Transverse colon (tissue), 4 donors: Measurements from ENCODE around the gene ADM5.

ENCODE experiments used
- EP300 ChIP-seq: sonication (generic); formaldehyde crosslinking; IDR thresholded peaks from one replicate; pipeline ENCODE4 v1.6.1; 2017; ENCODE audit warnings: antibody characterized with exemption, low read depth
- POLR2A ChIP-seq: fragments of 450-650 bp; IDR thresholded peaks from one replicate; pipeline ENCODE4 v1.6.1; 2016; ENCODE audit warnings: antibody characterized with exemption, mild to moderate bottlenecking, moderate library complexity
- POLR2AphosphoS5 ChIP-seq, 3 donors: sonication (generic); formaldehyde crosslinking; IDR thresholded peaks; one replicate each; pipeline ENCODE4 v1.6.1; 2016; ENCODE audit warnings: antibody characterized with exemption in 3 of 3
- TF ChIP-seq, protein P1 (sequence below), 5 experiments: fragments of 200-600 bp in 3 of 5; fragments of 450-650 bp in 2 of 5; sonication (generic) in 3 of 5; IDR thresholded peaks; 1 replicate in 2 of 5; 2 replicates in 3 of 5; pipeline ENCODE4 v1.5.1; 2016 to 2017; ENCODE audit warnings: antibody characterized with exemption in 5 of 5, inconsistent platforms in 3 of 5, mild to moderate bottlenecking in 2 of 5, moderate library complexity in 1 of 5

- TF ChIP-seq, protein P1, sequence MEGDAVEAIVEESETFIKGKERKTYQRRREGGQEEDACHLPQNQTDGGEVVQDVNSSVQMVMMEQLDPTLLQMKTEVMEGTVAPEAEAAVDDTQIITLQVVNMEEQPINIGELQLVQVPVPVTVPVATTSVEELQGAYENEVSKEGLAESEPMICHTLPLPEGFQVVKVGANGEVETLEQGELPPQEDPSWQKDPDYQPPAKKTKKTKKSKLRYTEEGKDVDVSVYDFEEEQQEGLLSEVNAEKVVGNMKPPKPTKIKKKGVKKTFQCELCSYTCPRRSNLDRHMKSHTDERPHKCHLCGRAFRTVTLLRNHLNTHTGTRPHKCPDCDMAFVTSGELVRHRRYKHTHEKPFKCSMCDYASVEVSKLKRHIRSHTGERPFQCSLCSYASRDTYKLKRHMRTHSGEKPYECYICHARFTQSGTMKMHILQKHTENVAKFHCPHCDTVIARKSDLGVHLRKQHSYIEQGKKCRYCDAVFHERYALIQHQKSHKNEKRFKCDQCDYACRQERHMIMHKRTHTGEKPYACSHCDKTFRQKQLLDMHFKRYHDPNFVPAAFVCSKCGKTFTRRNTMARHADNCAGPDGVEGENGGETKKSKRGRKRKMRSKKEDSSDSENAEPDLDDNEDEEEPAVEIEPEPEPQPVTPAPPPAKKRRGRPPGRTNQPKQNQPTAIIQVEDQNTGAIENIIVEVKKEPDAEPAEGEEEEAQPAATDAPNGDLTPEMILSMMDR (IDR thresholded peaks at IDR 0.05): no peak
- no peak for TF ChIP-seq EP300
- no peak for TF ChIP-seq POLR2AphosphoS5 (IDR thresholded peaks at IDR 0.05)
- no peak for TF ChIP-seq POLR2A
Measured at GRCh38 chr19:49663224-49663623, 26.2 kb upstream of the ADM5 start.
